Keratinocyte (primary cell): ENCODE data around the gene ACAA1.

Source experiments
- EZH2 ChIP-seq: IDR thresholded peaks from one replicate; pipeline ENCODE4 v1.6.1; 2012; ENCODE audit warnings: inconsistent platforms, mild to moderate bottlenecking, low read length, moderate library complexity
- TF ChIP-seq, protein P1 (sequence below), 3 experiments: IDR thresholded peaks in 1 of 3; conservative IDR thresholded peaks in 1 of 3; optimal IDR thresholded peaks in 1 of 3; 2 replicates in 2 of 3; 3 replicates in 1 of 3; pipeline versions ENCODE3 to v1.5.1; 2011; ENCODE audit warnings: low read length in 3 of 3, mild to moderate bottlenecking in 3 of 3, moderate library complexity in 2 of 3, control low read depth in 1 of 3, inconsistent platforms in 1 of 3; ENCODE audit not compliant: insufficient read depth in 2 of 3; ENCODE audit errors: extremely low read depth in 1 of 3

DNA sequence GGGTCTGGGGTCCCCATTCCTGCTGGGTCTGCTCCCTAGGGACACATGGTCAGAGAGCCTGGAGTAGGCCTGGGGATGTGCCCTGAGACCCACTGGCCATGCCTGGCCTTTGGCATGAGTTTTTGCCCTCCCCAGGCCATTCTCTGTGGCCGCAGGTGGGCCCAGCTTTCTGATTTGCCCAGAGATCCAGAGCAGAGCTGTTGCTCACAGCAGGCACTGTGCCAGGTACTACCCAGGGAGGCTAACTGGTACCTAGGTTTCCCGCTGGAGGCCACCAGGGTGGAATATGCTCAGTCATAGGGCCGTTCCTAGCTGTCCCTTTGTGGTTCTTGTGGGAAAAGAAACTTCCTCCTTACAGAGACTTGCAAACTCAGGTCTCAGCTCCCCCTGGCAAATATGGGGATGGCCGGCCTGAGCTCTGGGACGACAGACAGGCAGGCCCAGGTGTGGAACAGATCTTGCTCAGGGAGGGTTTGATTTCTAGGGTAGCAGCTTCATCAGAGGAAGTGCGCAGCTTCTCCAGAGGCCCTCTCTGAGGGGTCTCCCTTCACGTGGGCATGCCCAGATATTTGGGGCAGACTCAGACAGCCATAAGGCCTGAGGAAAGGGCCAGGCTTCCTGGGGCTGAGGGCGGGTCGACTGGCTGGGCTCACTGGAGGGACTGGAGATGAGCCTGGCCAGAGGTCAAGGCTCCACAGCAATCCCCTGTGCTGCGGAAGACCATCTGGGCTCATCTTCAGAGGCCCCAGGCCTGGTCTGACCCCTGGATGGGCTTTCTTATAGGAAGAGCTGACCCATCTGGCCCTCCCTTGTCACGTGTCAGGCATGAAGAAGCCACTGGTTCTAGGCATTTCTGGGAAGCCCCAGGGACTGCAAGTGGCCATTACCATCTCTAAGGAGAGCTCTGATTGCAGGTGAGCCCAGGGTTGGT is 28.0 kb downstream of the ACAA1 start:
- TF ChIP-seq, protein P1, sequence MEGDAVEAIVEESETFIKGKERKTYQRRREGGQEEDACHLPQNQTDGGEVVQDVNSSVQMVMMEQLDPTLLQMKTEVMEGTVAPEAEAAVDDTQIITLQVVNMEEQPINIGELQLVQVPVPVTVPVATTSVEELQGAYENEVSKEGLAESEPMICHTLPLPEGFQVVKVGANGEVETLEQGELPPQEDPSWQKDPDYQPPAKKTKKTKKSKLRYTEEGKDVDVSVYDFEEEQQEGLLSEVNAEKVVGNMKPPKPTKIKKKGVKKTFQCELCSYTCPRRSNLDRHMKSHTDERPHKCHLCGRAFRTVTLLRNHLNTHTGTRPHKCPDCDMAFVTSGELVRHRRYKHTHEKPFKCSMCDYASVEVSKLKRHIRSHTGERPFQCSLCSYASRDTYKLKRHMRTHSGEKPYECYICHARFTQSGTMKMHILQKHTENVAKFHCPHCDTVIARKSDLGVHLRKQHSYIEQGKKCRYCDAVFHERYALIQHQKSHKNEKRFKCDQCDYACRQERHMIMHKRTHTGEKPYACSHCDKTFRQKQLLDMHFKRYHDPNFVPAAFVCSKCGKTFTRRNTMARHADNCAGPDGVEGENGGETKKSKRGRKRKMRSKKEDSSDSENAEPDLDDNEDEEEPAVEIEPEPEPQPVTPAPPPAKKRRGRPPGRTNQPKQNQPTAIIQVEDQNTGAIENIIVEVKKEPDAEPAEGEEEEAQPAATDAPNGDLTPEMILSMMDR (optimal IDR thresholded peaks at IDR 0.05 in 1 of 3, IDR thresholded peaks at IDR 0.05 in 1 of 3, conservative IDR thresholded peaks at IDR 0.05 in 1 of 3; ENCODE audit: extremely low read depth in 1 of 3, insufficient read depth in 2 of 3, low read length in 3 of 3), result no peak
- TF ChIP-seq EZH2, result no peak
